KBM-7 (cell line): ENCODE measurements around the gene SUSD1.

Source experiments
- DNase-seq: peaks from one replicate; pipeline ENCODE4 v3.0.0-alpha.2; 2015
- in situ Hi-C: fragments of 300-500 bp; cut with MboI; formaldehyde crosslinking; loops from 2 replicates; pipeline ENCODE4 v1.14.3; 2020; ENCODE audit warnings: low sequenced_read_pairs, low pct_unique_long_range_greater_than_20kb, mixed read lengths

Gene SUSD1

GRCh38 chr9:112111461-112111860 lies 63.6 kb downstream of the SUSD1 start:
- no peak for DNase-seq
- in situ Hi-C loops = no loop called here

- in situ Hi-C loops = no loop called here
- DNase-seq = no peak
These were observed 64.4 kb downstream of the SUSD1 start for GRCh38 chr9:112110777-112111113.

- in situ Hi-C loops = no loop called here
- no peak for DNase-seq
These were observed 64.9 kb downstream of the SUSD1 start for GRCh38 chr9:112110094-112110776.

DNA sequence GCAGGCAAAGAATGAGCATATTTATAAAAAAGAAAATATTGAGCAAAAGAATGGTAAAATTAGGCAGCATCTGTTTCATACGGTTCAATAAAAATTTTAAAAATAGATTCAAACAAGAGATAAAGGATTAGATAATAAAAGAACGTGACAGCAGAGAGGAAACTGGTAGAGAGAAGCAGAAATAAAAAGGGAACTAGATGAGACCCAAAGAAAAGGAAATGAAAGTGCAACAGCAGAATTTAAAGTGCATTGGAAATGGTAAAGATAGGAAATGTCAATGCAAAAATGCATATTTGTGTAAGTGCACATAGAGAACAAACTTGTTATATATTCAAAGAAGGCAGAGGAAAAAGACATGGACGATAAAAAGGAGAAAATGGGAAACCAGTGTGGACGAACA lies 70.2 kb downstream of the SUSD1 start:
- in situ Hi-C loops = no loop called here
- DNase-seq = peak; percentile 65

DNA sequence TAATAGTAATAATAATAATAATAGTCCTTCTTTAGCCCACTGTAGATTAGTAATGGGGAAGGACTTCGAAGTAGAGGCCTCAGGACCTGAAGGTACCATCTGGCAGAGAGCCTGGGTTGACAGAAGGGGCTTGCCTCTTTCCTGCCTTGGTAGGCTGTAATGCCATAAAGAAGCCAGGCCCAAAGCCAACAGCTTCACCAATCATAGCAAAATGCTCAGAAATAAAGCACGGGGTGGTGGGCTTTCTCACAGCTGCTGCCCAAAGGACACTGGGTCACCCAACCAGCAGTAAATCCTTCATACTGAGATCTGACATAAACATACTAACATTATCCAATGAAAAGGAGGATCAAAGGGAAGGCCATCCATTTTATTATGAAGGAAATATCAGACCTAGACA lies 70.7 kb downstream of the SUSD1 start:
- in situ Hi-C loops = no loop called here
- no peak for DNase-seq

GRCh38 chr9:112103405-112103804 lies 71.7 kb downstream of the SUSD1 start:
- in situ Hi-C loops = no loop called here
- DNase-seq = no peak

DNA sequence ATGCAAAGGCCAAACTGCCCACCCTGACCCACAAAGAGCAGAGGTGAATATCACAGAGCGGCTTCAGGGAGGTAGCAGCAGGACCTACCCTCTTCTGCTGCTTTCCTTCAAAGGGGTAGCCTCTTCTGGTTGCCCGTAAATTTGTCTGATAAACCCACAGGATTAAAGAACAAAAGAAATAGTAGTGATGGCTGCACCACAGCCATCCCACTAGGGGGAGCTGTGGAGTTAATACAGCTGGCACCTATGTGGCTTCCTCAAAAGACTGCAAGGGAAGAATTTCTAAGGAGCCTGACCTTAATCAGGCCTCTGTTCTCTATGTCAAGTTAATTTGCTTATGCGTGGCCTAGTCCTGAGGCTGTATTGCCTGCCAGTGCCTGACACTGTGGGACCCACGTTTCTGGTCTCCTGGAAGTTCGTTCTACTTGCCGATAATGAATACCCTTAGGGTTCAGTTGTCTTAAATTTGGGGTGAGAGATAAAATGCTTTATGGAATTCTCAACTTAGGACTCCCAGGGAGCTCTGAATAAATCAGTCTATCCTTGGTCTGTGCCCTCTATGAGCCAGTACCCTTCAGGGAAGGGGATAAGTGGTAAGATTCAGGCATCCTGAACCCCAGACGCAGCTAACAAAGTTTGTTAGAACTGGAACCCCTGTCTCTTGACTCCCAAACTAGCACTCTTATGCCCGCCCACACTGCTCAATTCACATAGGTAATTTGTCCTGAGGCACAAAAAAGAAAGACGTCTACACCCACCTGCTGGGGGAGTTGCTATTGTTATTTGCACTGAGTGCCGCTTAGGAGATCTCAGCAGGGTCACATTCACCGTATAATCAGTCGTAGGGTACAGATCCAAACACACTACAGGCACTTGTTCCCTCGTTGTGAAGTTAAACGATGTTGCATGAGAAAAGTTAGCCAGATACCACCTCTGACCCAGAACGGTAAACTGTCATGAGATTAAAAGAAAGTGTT lies 77.1 kb downstream of the SUSD1 start:
- DNase-seq = peak; percentile 85
- in situ Hi-C loops = loop anchor here (25.0 kb wide), 3 partner anchors 264 to 614 kb away; partner anchors contain the start of gene INIP

- no peak for DNase-seq
- in situ Hi-C loops = loop anchor here (25.0 kb wide), 3 partner anchors 267 to 617 kb away; partner anchors contain the start of gene INIP
These were observed 80.0 kb downstream of the SUSD1 start for GRCh38 chr9:112094948-112095681.

DNA sequence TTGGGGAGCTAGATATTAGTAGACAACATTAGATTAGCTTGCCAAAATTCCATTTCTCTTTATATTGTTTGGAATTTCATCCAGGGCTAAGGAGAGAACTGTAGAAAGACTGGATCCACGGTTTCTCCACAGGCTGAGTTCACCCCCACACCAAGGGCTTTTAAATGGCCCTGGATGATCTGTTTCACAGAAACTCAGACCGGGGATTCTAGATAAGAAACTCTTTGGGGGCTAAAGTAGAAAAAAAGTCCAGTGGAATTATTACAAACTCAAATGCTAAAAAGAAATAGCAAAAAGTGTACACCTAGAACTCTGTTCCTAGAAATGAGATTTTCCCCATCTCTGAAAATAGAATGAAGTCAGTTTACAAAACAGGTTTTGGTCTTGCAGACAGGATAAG lies 80.9 kb downstream of the SUSD1 start:
- no peak for DNase-seq
- in situ Hi-C loops = loop anchor here (25.0 kb wide), 3 partner anchors 268 to 618 kb away; partner anchors contain the start of gene INIP

DNA sequence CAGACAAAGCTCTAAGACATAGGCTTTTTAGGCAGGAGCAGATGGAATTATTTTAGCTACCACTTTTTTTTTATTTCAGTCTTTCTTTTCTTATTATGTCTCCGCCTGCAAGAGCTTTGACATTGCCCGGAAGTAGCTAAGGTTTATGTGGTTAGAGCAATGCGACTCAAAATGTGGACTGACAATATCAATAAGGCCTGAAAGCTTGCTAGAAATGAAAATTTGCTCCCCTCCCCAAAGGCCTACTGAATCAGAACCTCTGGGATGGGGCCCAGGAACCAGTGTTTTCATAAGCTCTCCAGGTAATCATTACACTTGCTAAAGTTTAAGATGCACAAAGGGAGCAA lies 81.3 kb downstream of the SUSD1 start:
- in situ Hi-C loops = loop anchor here (25.0 kb wide), 3 partner anchors 268 to 618 kb away; partner anchors contain the start of gene INIP
- no peak for DNase-seq

DNA sequence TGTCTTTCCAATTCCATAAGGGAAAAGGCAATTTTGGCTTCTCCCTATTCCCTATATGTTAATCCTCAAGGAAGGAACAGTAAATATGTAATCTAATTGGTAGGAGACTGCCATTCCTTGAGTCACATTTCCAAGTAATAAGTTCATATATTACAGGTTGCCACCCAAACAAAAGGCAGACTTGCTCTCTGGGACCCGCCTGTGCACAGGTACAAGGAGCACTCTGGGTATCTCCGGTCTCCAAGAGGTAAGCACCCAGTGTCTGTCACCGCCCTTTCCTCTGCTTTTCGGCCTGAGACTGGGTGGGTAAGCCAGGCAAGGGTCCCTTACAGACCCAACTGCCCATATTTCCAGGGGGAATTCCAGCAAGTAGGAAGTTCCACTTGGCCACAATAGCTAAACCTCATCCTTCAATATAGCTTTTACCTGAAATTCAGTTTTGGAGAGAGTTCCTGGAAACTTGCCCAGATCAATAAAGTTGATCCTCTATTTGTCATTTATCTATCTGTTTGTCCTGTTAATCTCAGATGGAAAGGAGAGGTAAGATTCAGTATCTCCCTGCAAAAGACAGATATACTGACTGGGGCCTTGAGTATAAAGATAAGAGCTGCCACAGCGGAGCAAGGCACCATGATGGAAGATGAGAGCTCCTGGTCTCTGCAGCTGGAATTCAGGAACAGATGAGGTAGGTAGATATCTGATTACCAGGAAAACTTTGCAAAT lies 81.8 kb downstream of the SUSD1 start:
- in situ Hi-C loops = loop anchor here (25.0 kb wide), 3 partner anchors 269 to 619 kb away; partner anchors contain the start of gene INIP
- no peak for DNase-seq

GRCh38 chr9:112091810-112092209 lies 83.3 kb downstream of the SUSD1 start:
- in situ Hi-C loops = loop anchor here (25.0 kb wide), 3 partner anchors 270 to 620 kb away; partner anchors contain the start of gene INIP
- DNase-seq = no peak

DNA sequence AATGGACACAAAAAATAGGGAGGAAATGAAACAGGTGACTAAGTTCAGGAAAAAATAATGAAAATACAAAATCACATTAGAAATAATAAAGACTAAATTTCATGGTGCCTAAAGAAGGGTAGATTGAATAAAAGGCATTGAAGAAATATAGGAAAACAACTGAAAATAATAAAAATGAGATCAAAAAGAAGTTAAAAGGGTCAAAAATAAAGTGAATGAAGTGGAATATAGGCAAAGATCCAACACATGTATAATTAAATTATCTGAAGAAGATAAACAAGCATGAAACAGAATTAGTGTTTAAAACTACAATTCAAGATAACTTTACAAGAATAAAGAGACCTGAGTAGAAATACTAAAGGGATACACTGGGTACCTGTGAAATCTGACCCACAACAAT lies 87.6 kb downstream of the SUSD1 start:
- in situ Hi-C loops = loop anchor here (25.0 kb wide), 3 partner anchors 275 to 625 kb away; partner anchors contain the start of gene INIP
- no peak for DNase-seq

DNA sequence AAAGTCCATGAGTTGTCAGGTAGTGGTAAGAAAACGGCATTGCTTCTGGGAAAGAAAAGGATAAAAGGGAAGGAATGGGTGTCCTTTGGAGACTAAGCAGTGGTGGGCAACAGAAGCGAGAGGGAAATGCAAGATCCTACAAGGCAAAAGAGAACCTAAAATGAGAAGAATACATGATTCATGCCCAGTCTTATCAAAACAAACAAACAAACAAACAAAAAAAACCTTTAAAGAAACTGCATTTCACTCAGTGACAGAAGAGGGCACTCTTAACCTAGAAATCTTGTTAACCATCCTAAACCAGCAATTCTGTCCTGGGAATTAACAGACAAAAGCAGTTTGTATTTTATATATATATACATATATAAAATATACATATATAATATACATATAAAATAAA lies 88.5 kb downstream of the SUSD1 start:
- in situ Hi-C loops = loop anchor here (25.0 kb wide), 3 partner anchors 276 to 626 kb away; partner anchors contain the start of gene INIP
- peak; percentile 44 for DNase-seq

GRCh38 chr9:112084907-112085306 lies 90.2 kb downstream of the SUSD1 start:
- in situ Hi-C loops = loop anchor here (25.0 kb wide), 3 partner anchors 277 to 627 kb away; partner anchors contain the start of gene INIP
- no peak for DNase-seq

DNA sequence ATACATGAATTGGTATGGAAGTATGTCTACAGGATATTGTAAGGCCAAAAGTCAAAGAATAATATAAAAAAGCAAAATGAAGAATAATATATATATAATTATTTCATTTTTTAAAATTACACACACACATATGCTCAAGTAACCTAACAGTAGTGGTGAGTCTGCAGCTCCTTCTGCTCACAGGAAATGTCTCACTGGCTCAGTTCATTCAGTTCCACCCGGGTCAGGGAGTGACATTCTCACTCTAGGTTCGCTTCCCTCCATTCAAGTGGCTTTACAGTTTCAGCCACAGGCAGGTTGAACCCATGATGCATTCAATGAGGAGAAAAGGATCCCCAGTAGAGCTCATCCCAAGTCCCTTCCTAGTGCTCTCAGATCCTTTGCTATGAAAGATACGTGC lies 90.8 kb downstream of the SUSD1 start:
- in situ Hi-C loops = loop anchor here (25.0 kb wide), 3 partner anchors 278 to 628 kb away; partner anchors contain the start of gene INIP
- DNase-seq = no peak

- DNase-seq = no peak
- in situ Hi-C loops = loop anchor here (25.0 kb wide), 3 partner anchors 280 to 630 kb away; partner anchors contain the start of gene INIP
These were observed 93.0 kb downstream of the SUSD1 start for GRCh38 chr9:112081918-112082729.
